T-helper 1 cell treated with Interleukin-12 subunit alpha and Interleukin-12 subunit beta and Interleukin-4 antibody, amounts not matched to agents 30 μg/mL and 1 μg/mL, for 36 hours (primary cell): ENCODE measurements around the gene PLEKHA8.
"Not testable (repeated sequence)": the region's sequence is repeated elsewhere in the genome, so short reads cannot be mapped to it uniquely, and the experiment has no call there.

ENCODE experiments used
- H3K27ac Mint-ChIP-seq: one replicate; pipeline ENCODE4 v1.8.0; 2021; ENCODE audit warnings: mild to moderate bottlenecking, mixed read lengths
- H3K27me3 Mint-ChIP-seq: one replicate; pipeline ENCODE4 v1.8.0; 2021; ENCODE audit warnings: low read depth, mixed read lengths
- H3K36me3 Mint-ChIP-seq: one replicate; pipeline ENCODE4 v1.8.0; 2021; ENCODE audit warnings: low read depth, mixed read lengths
- H3K4me1 Mint-ChIP-seq: one replicate; pipeline ENCODE4 v1.8.0; 2021; ENCODE audit warnings: low read depth, mixed read lengths
- H3K4me3 Mint-ChIP-seq: one replicate; pipeline ENCODE4 v1.8.0; 2021; ENCODE audit warnings: mild to moderate bottlenecking, moderate library complexity, mixed read lengths
- H3K9me3 Mint-ChIP-seq: one replicate; pipeline ENCODE4 v1.8.0; 2021; ENCODE audit warnings: mixed read lengths

Gene PLEKHA8

DNA sequence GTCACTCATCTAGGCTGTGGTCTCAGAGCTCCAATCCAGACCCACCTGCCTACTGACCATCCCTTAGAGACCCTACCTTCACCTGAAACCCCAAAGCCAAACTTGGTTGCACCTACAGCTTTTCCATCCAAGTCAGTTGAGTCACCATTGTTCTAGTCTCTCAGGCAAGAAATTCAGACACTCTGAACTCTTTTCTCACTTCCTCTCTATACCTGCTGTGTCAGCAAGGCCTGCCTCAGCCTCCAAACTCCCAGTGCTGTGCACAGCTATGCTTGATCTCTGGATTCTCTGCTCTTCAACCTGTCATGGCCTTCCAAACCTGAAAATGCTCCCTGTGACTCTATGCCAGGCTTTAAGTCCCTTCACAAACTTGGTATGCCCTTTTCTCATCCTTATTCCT is 59.2 kb downstream of the PLEKHA8 start:
- no peak overlapping the region for H3K27ac Mint-ChIP-seq
- no peak overlapping the region for H3K4me3 Mint-ChIP-seq
- no peaks in the 10 kb centered on the region for H3K27me3 Mint-ChIP-seq
- no peaks in the 10 kb centered on the region for H3K4me1 Mint-ChIP-seq
- H3K9me3 Mint-ChIP-seq, result no peaks in the 10 kb centered on the region
- no peaks in the 10 kb centered on the region for H3K36me3 Mint-ChIP-seq

DNA sequence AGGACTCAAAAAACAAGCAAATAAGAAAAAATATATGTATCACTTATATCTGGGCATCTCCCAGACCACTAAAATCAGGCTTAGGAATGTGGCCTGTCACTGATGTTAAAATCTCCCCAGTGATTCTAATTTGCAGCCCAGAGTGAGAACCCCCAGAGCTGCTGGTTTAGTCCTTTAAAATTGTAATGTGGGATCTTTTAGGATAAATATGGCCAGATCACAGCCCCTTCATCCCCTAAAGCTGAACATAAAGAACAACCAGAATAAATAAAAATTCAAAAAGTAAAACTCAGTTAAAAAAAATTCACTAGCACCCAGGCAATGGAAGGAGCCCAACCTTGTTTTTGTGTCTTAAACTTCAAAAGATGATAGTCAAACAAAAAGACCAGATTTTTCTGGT is 60.1 kb downstream of the PLEKHA8 start:
- Mint-ChIP-seq H3K27ac (no peak overlapping the region), H3K9me3 (no peaks in the 10 kb centered on the region), H3K4me3 (no peak overlapping the region), H3K4me1 (no peaks in the 10 kb centered on the region), H3K36me3 (no peaks in the 10 kb centered on the region), H3K27me3 (no peaks in the 10 kb centered on the region)

DNA sequence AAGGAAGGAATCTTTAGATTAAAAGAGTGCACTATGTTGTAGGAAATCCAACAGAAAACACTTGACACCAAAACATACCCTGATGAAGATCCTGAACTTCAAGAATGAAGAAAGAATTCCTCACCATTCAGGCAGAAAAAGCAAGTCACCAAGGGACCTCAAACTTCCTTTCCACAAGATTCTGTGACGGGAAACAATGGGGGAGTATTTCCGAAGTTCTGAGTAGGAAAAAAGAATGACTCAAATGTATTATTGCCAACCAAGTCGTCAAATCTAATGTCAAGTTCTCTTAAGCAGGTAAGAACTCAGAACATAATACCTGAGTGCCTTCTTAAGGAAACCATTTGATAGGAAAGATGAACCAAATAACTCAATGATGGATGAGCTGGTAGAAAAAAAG is 61.9 kb downstream of the PLEKHA8 start:
- H3K27me3 Mint-ChIP-seq, result no peaks in the 10 kb centered on the region
- no peaks in the 10 kb centered on the region for H3K4me1 Mint-ChIP-seq
- no peak overlapping the region for H3K4me3 Mint-ChIP-seq
- H3K9me3 Mint-ChIP-seq, result no peaks in the 10 kb centered on the region
- H3K36me3 Mint-ChIP-seq, result no peaks in the 10 kb centered on the region
- H3K27ac Mint-ChIP-seq, result no peak overlapping the region

DNA sequence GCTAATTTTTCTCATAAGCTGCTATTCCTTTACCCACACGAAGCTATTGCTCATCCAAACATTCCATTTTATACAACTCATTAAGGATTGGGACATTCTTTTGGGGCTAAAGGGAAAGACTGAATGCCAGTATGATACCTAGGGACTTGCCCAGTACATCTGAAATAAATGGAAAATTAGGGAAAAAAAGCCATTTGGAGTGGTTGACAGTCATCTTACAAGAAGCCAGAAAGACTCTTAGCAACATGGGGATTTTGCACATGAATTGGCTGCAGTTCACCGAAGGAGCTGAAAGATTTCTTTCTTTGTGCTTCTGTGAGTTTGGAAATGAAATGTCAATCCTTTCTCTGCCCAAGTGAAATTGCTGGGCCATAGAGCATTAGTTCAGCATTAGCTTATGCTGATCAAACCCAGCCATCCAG is 63.3 kb downstream of the PLEKHA8 start:
- no peak overlapping the region for H3K4me3 Mint-ChIP-seq
- no peaks in the 10 kb centered on the region for H3K4me1 Mint-ChIP-seq
- H3K9me3 Mint-ChIP-seq, result no peaks in the 10 kb centered on the region
- no peak overlapping the region for H3K27ac Mint-ChIP-seq
- no peaks in the 10 kb centered on the region for H3K36me3 Mint-ChIP-seq
- no peaks in the 10 kb centered on the region for H3K27me3 Mint-ChIP-seq

DNA sequence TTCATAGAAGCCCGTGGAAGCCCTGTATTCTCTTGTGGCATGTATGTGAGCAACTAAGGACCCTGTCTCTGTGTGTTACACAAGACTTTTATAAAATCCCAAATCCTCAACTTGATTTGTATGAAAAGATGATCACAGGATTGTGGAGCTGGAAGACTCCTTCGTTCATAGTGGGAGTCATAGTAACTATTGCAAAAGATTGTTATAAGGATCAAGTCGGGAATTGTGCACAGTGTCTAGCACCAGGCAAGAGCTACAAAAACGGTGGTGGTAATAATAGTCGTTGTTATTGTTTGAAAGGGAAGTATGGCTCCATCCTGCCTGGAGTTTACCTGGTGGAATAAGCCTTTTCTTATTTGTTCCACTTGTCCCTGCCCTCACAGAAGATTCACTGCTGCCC is 63.8 kb downstream of the PLEKHA8 start:
- Mint-ChIP-seq H3K36me3 (no peaks in the 10 kb centered on the region), H3K4me3 (no peak overlapping the region), H3K4me1 (no peaks in the 10 kb centered on the region)

DNA sequence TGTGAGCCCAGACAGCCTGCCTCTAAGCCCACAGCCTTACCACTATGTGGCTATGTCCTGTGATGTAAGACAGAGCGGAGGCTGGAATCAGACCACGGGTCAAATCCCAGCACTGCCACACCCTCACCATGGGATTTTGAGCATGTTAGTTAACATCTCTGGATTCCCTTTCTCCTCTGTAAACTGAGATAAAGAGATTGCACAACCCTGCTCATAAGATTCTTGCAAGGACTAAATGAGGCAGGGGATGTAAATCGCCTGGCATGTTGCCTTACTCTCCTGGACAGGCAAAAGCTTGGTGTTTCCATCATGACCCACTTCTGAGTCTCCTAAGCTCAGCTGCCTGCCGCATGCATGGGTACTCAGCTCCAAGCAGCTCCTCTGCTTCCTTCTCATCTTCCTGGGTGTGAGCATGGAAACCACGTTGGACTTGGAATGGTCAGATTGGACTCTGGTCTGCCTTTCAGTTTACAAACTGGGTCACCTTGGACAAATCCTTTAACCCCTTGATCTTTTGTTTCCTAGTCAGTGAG is 65.3 kb downstream of the PLEKHA8 start:
- H3K9me3 Mint-ChIP-seq, result no peaks in the 10 kb centered on the region

More for the DNA sequence above, 63.8 kb downstream of the PLEKHA8 start:
- Mint-ChIP-seq H3K27me3 (no peaks in the 10 kb centered on the region), H3K27ac (no peak overlapping the region), H3K9me3 (no peaks in the 10 kb centered on the region)

DNA sequence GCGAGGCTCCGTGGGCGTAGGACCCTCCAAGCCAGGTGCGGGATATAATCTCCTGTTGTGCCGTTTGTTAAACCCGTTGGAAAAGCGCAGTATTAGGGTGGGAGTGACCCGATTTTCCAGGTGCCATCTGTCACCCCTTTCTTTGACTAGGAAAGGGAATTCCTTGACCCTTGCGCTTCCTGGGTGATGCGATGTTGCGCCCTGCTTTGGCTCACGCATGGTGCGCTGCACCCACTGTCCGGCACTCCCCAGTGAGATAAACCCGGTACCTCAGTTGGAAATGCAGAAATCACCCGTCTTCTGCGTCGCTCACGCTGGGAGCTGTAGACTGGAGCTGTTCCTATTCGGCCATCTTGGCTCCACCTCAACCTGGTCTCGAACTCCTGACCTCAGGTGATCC is 70.4 kb downstream of the PLEKHA8 start:
- not testable (repeated sequence) for H3K27ac Mint-ChIP-seq, H3K36me3 Mint-ChIP-seq, H3K4me3 Mint-ChIP-seq, H3K4me1 Mint-ChIP-seq, H3K27me3 Mint-ChIP-seq, H3K9me3 Mint-ChIP-seq

More for the DNA sequence above, 65.3 kb downstream of the PLEKHA8 start:
- Mint-ChIP-seq H3K27ac (no peak overlapping the region), H3K36me3 (no peaks in the 10 kb centered on the region), H3K4me3 (no peak overlapping the region), H3K27me3 (no peaks in the 10 kb centered on the region), H3K4me1 (no peaks in the 10 kb centered on the region)

DNA sequence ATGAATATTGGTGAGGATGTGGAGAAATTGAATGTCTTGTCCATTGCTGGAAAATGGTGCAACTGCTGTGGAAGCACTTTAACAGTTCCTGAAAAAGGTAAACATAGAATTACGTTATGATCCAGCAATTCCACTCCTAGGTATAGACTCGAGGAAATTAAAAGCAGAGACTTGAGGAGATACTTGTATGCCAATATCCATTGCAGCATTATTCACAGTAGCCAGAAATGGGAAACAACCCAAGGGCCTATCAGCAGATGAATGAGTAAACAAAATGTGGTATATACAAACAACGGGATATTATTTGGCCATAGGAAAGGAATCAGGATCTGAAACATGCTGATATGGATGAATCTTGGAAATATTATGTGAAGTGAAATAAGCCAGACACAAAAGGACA is 74.1 kb downstream of the PLEKHA8 start:
- Mint-ChIP-seq H3K27ac (no peak overlapping the region), H3K9me3 (no peaks in the 10 kb centered on the region), H3K4me3 (no peak overlapping the region), H3K4me1 (no peaks in the 10 kb centered on the region), H3K27me3 (no peaks in the 10 kb centered on the region), H3K36me3 (no peaks in the 10 kb centered on the region)

DNA sequence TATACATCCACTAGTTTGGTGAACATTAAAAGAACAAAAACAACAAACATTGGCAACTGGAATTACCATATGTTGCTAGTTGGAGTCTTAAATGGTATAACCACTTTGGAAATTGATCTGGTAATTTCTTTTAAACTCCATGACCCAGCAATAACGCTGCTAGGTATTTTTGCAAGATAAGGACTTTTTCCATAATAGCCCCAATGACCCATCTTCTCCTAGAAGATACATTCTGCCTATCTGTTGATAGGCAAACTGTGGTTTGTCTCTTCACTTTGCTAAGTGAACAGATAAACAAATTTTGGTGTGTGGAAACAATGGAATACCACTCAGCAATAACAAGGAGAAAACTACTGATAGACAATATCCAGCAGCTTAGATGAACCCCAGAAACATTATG is 75.9 kb downstream of the PLEKHA8 start:
- Mint-ChIP-seq H3K27ac (no peak overlapping the region), H3K9me3 (no peaks in the 10 kb centered on the region), H3K4me1 (no peaks in the 10 kb centered on the region), H3K27me3 (no peaks in the 10 kb centered on the region), H3K4me3 (no peak overlapping the region), H3K36me3 (no peaks in the 10 kb centered on the region)

DNA sequence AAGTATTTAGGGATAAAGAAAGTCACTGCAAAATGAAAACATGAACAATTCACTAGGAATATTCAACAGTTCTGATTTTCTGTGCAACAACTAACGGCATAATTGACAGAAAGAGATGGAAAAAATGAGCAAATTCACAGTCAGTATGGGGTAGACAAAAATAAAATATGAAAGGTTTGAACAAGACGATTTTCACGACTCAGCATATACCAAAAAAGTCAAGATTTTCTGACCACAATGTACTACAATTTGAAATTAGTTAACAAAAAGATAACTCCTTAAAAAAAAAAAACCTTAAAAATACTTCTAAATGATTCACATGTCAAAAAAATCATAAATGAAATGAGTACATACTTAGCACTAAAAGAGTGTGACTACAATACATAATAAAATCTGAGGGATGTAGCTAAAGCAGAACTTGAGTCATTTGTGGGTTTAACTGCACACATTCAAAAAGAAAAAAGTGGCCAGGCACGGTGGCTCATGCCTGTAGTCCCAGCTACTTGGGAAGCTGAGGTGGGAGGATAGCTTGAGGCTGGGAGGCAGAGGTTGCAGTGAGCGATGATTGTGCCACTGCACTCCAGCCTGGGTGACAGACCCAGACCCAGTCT is 84.0 kb downstream of the PLEKHA8 start:
- H3K27ac Mint-ChIP-seq, result no peak overlapping the region
- peaks cover 21% of the 10 kb centered on the region for H3K9me3 Mint-ChIP-seq
- H3K27me3 Mint-ChIP-seq, result no peaks in the 10 kb centered on the region
- peaks cover 2% of the 10 kb centered on the region for H3K4me1 Mint-ChIP-seq
- no peaks in the 10 kb centered on the region for H3K36me3 Mint-ChIP-seq
- H3K4me3 Mint-ChIP-seq, result no peak overlapping the region

DNA sequence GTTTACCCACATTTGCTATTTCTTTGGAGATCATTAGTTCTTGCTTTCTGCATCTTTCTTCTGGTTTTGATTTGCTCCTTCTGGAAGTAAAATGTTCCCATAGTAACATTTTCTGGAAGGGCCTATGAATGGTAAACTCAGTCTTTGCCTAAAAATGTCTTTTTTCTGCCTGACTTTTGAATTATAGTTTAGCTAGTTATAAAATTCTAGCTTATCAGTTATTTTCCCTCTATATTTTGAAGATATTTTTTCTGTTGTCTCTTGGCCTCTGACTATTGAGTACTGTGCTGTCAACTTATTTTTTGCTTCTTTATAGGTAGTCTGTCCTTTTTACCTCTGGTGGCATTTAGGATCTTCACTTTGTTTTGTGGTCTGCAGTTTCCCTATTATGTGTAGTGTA is 84.9 kb downstream of the PLEKHA8 start:
- H3K4me3 Mint-ChIP-seq, result no peak overlapping the region
- peaks cover 21% of the 10 kb centered on the region for H3K9me3 Mint-ChIP-seq
- peaks cover 2% of the 10 kb centered on the region for H3K4me1 Mint-ChIP-seq
- no peaks in the 10 kb centered on the region for H3K27me3 Mint-ChIP-seq
- no peaks in the 10 kb centered on the region for H3K36me3 Mint-ChIP-seq
- no peak overlapping the region for H3K27ac Mint-ChIP-seq

DNA sequence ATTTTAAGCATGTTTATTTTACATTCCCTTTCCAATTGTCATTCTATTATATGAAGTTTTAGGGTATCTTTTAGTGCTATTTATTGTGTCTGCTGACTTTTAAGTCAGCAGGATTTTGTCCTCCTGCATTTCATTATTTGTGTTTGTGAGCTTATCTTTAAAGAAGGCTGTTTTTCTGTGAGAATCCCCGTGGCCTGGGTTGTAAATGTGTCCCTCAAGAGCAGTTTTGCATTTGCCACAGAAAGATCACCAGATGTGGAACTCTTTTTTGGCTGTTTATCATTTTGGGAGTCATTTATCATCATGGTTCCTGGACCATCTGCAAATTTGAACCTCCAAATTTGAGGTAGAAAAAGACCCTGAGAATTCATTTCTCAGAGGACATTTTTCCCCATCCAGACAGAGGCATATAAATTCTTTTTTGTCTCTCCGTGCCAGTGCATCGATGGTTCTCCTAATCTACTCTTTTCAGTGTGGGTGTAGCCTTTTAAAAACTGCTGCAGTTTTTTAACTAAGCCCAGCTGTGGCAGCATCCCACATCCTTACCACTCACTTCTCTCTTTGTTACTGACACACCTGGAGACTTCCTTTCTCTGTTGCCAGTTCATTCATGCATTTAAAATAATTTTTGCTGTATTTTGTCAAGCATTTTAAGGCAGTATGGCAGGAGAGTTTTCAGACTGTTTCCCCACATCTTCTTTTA is 86.5 kb downstream of the PLEKHA8 start:
- peaks cover 21% of the 10 kb centered on the region for H3K9me3 Mint-ChIP-seq
- no peaks in the 10 kb centered on the region for H3K27me3 Mint-ChIP-seq
- H3K4me3 Mint-ChIP-seq, result no peak overlapping the region
- H3K36me3 Mint-ChIP-seq, result no peaks in the 10 kb centered on the region
- H3K4me1 Mint-ChIP-seq, result peaks cover 2% of the 10 kb centered on the region
- no peak overlapping the region for H3K27ac Mint-ChIP-seq

DNA sequence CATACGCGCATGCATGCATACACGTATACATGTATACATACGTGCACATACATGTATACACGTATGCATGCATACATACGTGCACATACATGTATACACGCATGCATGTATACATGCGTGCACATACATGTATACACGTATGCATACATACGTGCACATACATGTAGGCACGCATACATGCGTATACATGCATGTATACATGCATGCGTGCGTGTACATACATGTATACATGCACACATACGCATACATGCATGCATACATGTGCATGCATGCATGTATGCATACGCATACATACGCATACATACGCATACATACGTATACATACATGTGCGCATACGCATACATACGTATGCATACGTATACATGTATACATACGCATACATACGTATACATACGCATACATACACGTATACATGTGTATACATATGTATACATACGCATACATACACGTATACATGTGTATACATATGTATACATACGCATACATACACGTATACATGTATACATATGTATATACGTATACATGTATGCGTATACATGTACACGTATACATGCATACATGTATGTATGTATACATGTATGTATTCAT is 87.6 kb downstream of the PLEKHA8 start:
- Mint-ChIP-seq H3K27ac (no peak overlapping the region), H3K4me3 (no peak overlapping the region), H3K27me3 (no peaks in the 10 kb centered on the region), H3K9me3 (peaks cover 21% of the 10 kb centered on the region), H3K36me3 (no peaks in the 10 kb centered on the region), H3K4me1 (peaks cover 2% of the 10 kb centered on the region)

DNA sequence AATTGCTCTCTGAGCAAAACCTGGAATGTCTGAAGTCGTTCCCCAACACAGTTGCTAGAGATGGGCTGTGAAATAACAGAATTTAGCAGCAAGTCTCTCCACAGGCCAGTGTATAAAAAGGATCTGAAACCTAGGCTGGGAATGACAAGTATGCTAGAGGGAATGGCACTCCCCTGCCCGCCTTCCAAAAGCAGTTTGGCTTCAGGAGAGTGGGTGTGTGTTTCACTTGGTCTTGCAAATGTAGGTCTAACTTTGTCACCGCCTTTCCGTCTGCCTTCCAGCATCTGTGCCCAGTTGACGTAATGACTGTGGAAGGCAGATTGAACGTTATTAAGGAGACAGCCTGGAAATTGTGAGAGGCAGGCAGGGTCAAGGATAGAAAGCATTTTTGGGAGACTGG is 88.6 kb downstream of the PLEKHA8 start:
- Mint-ChIP-seq H3K4me3 (no peak overlapping the region), H3K9me3 (peaks cover 21% of the 10 kb centered on the region), H3K27ac (no peak overlapping the region), H3K4me1 (peaks cover 2% of the 10 kb centered on the region), H3K27me3 (no peaks in the 10 kb centered on the region), H3K36me3 (no peaks in the 10 kb centered on the region)

DNA sequence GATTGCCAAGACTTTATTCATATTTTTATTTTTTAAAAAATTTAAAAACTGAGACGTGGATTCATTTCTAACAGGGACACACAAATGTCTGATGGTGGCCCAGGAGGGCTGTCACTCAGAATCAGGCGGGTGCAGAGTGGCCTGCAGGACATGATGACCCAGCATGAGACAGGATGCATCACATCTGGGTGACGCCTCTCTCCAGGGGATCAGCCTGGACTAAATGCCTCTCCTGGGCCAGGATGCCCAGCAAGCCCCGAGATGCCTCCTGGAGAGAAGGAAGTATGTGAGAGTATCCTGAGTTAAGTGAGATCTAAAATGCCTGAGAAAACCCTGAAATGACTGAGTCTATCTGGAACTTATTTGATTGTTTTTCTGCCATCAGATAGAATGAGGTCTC is 89.7 kb downstream of the PLEKHA8 start:
- H3K27me3 Mint-ChIP-seq, result peaks cover 4% of the 10 kb centered on the region
- peaks cover 2% of the 10 kb centered on the region for H3K4me1 Mint-ChIP-seq
- peaks cover 13% of the 10 kb centered on the region for H3K9me3 Mint-ChIP-seq
- H3K4me3 Mint-ChIP-seq, result no peak overlapping the region
- H3K36me3 Mint-ChIP-seq, result no peaks in the 10 kb centered on the region
- no peak overlapping the region for H3K27ac Mint-ChIP-seq
